HFFc6 (cell line): ENCODE results near the gene FAM156A. TPM values are rescaled to one million over a fixed set of nuclear protein-coding genes. Genes with fewer than 3 reads are reported as not detected.
"Not testable (repeated sequence)": the region's sequence is repeated elsewhere in the genome, so short reads cannot be mapped to it uniquely, and the experiment has no call there.

Experiments used
- DNase-seq: peaks from one replicate; pipeline ENCODE4 v3.0.0-alpha.2; 2018
- H3K27ac Mint-ChIP-seq: 2 replicates; pipeline ENCODE4 v1.8.0; 2020; ENCODE audit warnings: mild to moderate bottlenecking, mixed read lengths
- H3K27me3 Mint-ChIP-seq: 2 replicates; pipeline ENCODE4 v1.8.0; 2021; ENCODE audit warnings: mild to moderate bottlenecking, moderate library complexity, mixed read lengths; ENCODE audit not compliant: insufficient read depth
- H3K36me3 Mint-ChIP-seq: 2 replicates; pipeline ENCODE4 v1.8.0; 2021; ENCODE audit warnings: low read depth, mixed read lengths
- H3K4me1 Mint-ChIP-seq: 2 replicates; pipeline ENCODE4 v1.8.0; 2020; ENCODE audit warnings: low read depth, mixed read lengths
- H3K4me3 Mint-ChIP-seq: 2 replicates; pipeline ENCODE4 v1.8.0; 2020; ENCODE audit warnings: mild to moderate bottlenecking, moderate library complexity, mixed read lengths
- H3K9me3 Mint-ChIP-seq: 2 replicates; pipeline ENCODE4 v1.8.0; 2020; ENCODE audit warnings: mild to moderate bottlenecking, mixed read lengths
- total RNA-seq, 6 experiments: library from RNA; stranded (reverse); fragmentation: NEBNext Ultra II Directional; extraction: Animal tissue kit (Norgen Biotek cat#: 25700); gene quantifications; 2 replicates in 1 of 6; 3 replicates in 5 of 6; pipeline ENCODE4 v1.2.3, GENCODE V29; 2021

The FAM156A gene
- total RNA-seq, 6 experiments from 2014 or later = 13.0 to 19.1 (median 16.6) TPM

GRCh38 chrX:52907137-52907536, 51.2 kb downstream of the FAM156A start:
- not testable (repeated sequence) for H3K4me1 Mint-ChIP-seq, H3K9me3 Mint-ChIP-seq, H3K27me3 Mint-ChIP-seq, H3K27ac Mint-ChIP-seq, DNase-seq, H3K36me3 Mint-ChIP-seq, H3K4me3 Mint-ChIP-seq

DNA sequence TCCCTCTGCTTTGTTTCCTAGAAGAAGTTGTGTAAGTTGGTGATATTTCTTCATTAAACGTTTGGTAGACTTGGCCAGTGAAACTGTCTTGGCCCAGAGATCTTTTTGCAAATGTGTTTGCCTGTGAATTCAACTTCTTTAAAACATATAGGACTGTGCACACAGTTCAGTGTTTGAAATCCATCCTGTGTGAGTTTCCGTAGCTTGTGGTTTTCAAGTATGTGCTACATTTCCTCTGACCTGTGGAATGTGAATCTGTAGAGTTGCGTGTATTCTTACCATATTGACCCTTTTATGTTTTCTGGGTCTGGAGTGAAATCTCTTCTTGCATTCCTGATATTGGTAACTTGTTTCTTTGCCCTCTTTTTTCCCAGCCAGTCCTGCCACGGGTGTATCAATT, 52.2 kb downstream of the FAM156A start:
- H3K4me3 Mint-ChIP-seq, H3K27me3 Mint-ChIP-seq, H3K36me3 Mint-ChIP-seq: not testable (repeated sequence)

GRCh38 chrX:52905531-52905930, 52.8 kb downstream of the FAM156A start:
- H3K4me1 Mint-ChIP-seq, H3K27ac Mint-ChIP-seq, H3K4me3 Mint-ChIP-seq, DNase-seq, H3K9me3 Mint-ChIP-seq, H3K36me3 Mint-ChIP-seq, H3K27me3 Mint-ChIP-seq: not testable (repeated sequence)

More for the DNA sequence above, 52.2 kb downstream of the FAM156A start:
- H3K9me3 Mint-ChIP-seq, H3K4me1 Mint-ChIP-seq, H3K27ac Mint-ChIP-seq, DNase-seq: not testable (repeated sequence)

Other genes starting within 250 kb of the FAM156A start
- not detected for gene SSX2B, start 207.3 kb downstream of the FAM156A start, total RNA-seq
- gene SPANXN5, start 161.1 kb downstream of the FAM156A start, total RNA-seq = not detected
- not detected for gene XAGE5, start 147.2 kb downstream of the FAM156A start, total RNA-seq
- gene XAGE3, start 90.4 kb downstream of the FAM156A start, total RNA-seq = not detected
- 10 to 100 TPM in 5 of 6 experiments, 1 to 10 TPM in 1; 9.7 to 15.4 (median 14.1) TPM for gene FAM156B, start 61.2 kb downstream of the FAM156A start, total RNA-seq
- 1 to 10 TPM; 2.1 to 3.1 (median 2.8) TPM for gene GPR173, start 90.3 kb upstream of the FAM156A start, total RNA-seq
- gene TSPYL2, start 123.8 kb upstream of the FAM156A start, total RNA-seq = 10 to 100 TPM; 20.9 to 26.7 (median 22.3) TPM
- gene KANTR, start 135.6 kb upstream of the FAM156A start, total RNA-seq = 1 to 10 TPM; 2.6 to 4.8 (median 3.2) TPM